ENCODE measurements around the gene KIF18B. TPM values are rescaled to one million over a fixed set of nuclear protein-coding genes. Genes with fewer than 3 reads are reported as not detected.

KIF18B gene
- total and polyA plus RNA-seq, 2 of the 13 experiments (the other 11 are each of a cell fraction or from before 2014, with no cell fraction given): 15.2 to 15.3 TPM

DNA sequence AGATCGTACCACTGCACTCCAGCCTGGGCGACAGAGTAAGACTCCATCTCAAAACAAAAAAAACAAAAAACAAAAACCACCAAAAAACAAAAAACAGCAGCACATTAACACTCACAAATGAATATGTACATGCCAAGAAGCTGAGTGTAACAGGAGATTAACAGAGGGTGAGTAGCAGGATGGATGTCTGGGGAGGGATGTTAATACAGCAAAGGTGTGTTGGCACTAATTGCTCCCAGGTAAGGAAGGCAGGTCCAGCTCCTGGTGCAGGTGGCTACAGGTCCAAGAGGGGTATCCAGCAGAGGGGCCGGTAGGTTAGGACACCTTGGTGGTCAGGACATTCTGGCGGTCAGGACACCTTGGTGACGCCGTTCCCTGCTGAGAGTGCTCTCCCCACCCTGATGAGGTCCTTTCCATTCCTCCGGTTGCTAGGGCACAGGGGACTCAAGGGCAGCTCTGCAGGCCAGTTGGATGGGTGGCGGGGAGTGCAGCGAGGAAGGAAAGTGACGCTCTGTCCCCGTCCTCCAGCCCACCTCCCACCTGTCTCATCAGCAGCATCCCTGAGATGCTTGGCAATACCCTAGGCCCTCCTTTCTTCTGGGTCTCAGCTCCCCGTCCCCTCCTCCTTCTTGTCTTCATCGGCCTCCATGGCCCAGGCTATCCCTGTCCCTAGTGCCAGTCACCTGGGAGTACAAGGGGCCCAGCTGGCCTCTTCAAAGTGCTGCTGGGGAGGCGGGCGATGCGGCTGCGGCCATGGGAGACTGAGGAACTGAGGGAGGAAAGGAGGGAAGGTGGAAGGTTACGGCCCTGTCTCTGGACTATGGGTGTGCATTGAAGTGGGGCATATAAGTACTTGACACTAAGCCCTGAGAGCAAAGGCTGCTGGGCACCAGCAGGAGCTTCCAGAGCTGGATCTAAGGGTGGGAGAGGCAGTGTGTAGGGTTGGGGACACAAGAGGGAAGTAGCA, 21.6 kb downstream of the KIF18B start:
- Histone ChIP-seq H3K4me1 (ENCODE audit: insufficient read depth, low read length) (peaks cover 10% of the 10 kb centered on the region), H3K9me3 (ENCODE audit: low read length) (no peaks in the 10 kb centered on the region), H4K20me1 (ENCODE audit: insufficient read depth, low read length) (no peaks in the 10 kb centered on the region), H3K36me3 (replicated peaks in 1 of 2; ENCODE audit: control insufficient read depth in 1 of 2, insufficient read depth in 2 of 2, low read length in 2 of 2) (peaks cover 34 to 53% of the 10 kb centered on the region in 2 experiments), H3K27me3 (ENCODE audit: control insufficient read depth in 1 of 2, insufficient read depth in 2 of 2, low read length in 2 of 2) (peaks cover 8 to 21% of the 10 kb centered on the region in 2 experiments; a peak in 4 of 5 replicates), H3K4me3 (replicated peaks in 1 of 3; ENCODE audit: insufficient read depth in 1 of 3, low read depth in 2 of 3, low read length in 3 of 3) (no peak overlapping the region), H3K27ac (ENCODE audit: extremely low read length, insufficient read depth, low read length) (no peak overlapping the region), H3K4me2 (ENCODE audit: low read depth, low read length) (no peak overlapping the region), H3K9ac (ENCODE audit: insufficient read depth, low read depth, low read length) (no peak overlapping the region), H2AFZ (ENCODE audit: low read length) (no peak overlapping the region), H3K79me2 (ENCODE audit: insufficient read depth, low read length) (no peaks in the 10 kb centered on the region)
- in situ Hi-C loops (cut with HindIII; ENCODE audit: extremely low pct_ligation_motif_present, low pct_unique_long_range_greater_than_20kb): loop anchor here (10.0 kb wide), 1 partner anchor 179 kb away; no protein-coding TSS in a partner anchor
- POLR2A ChIA-PET: no interaction called here
- WGBS (ENCODE audit: low lambda C conversion rate): 96% methylated on average over 18 of the region's 18 CpGs
- FAIRE-seq (no peak), ATAC-seq (no peak), DNase-seq (ENCODE audit: low spot score) (no peak)
- no TSS peak for BruUV-seq (replicated peaks)
- CTCF ChIA-PET (ENCODE audit: low intra/inter-chr PET ratio, low total read pairs): no interaction called here
- intact Hi-C loops (cut with micrococcal nuclease; ENCODE audit: unreplicated experiment): no loop called here
- TF ChIP-seq, protein P1, sequence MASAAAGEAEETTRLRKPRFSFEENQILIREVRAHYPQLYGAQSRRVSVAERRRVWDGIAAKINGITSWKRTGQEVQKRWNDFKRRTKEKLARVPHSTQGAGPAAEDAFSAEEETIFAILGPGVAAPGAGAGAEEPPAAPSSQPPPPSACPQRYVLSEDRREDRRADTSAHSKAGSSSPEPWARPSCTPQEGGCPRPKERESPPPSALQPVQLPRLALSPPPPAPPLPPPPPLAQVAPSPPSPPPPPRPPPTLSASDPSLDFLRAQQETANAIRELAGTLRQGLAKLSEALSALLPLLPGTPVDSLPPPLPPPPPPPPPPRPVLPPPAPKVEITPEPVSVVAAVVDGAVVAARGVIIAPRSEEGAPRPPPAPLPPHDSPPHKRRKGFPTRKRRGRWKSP (CRISPR knock-in tag; IDR thresholded peaks at IDR 0.05): no peak
- no peak for TF ChIP-seq KLF11 (CRISPR knock-in tag; IDR thresholded peaks at IDR 0.05)
- TF ChIP-seq U2AF1 (optimal IDR thresholded peaks at IDR 0.05; ENCODE audit: low read depth, low read length): no peak
- 0 out of 4 replicates have a peak, but pooled peaks of 1 of the 2 experiments have one; percentile 20 for TF ChIP-seq POLR2A (IDR thresholded peaks at IDR 0.05; ENCODE audit: insufficient read depth in 1 of 2, low read depth in 2 of 2, low read length in 2 of 2)
- TF ChIP-seq YY1 (IDR thresholded peaks at IDR 0.05; ENCODE audit: insufficient read depth, insufficient replicate concordance, low read depth, low read length): no peak
- TF ChIP-seq MZF1 (CRISPR knock-in tag; IDR thresholded peaks at IDR 0.05; ENCODE audit: borderline replicate concordance): no peak
- TF ChIP-seq KMT2A (CRISPR knock-in tag; IDR thresholded peaks at IDR 0.05): no peak
- no peak for TF ChIP-seq CEBPG (CRISPR knock-in tag; IDR thresholded peaks at IDR 0.05)
- TF ChIP-seq, protein P2, sequence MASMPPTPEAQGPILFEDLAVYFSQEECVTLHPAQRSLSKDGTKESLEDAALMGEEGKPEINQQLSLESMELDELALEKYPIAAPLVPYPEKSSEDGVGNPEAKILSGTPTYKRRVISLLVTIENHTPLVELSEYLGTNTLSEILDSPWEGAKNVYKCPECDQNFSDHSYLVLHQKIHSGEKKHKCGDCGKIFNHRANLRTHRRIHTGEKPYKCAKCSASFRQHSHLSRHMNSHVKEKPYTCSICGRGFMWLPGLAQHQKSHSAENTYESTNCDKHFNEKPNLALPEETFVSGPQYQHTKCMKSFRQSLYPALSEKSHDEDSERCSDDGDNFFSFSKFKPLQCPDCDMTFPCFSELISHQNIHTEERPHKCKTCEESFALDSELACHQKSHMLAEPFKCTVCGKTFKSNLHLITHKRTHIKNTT (CRISPR knock-in tag; IDR thresholded peaks at IDR 0.05): no peak
- no peak for TF ChIP-seq RBAK (CRISPR knock-in tag; IDR thresholded peaks at IDR 0.05)
- peak; percentile 8; the same call in 1 of the 2 replicates for TF ChIP-seq POLR2AphosphoS5 (IDR thresholded peaks at IDR 0.05; ENCODE audit: low read depth, low read length)
- TF ChIP-seq ZNF720 (CRISPR knock-in tag; IDR thresholded peaks at IDR 0.05): no peak
- no peak for TF ChIP-seq ZNF775 (CRISPR knock-in tag; IDR thresholded peaks at IDR 0.05; ENCODE audit: borderline replicate concordance)
- TF ChIP-seq NFYC (CRISPR knock-in tag; IDR thresholded peaks at IDR 0.05): no peak
- no peak for TF ChIP-seq YEATS2 (CRISPR knock-in tag; IDR thresholded peaks at IDR 0.05; ENCODE audit: borderline replicate concordance)
- TF ChIP-seq GATAD2A (CRISPR knock-in tag; IDR thresholded peaks at IDR 0.05): no peak
- no peak for TF ChIP-seq KLF6 (CRISPR knock-in tag; IDR thresholded peaks at IDR 0.05)
- TF ChIP-seq, protein P3, sequence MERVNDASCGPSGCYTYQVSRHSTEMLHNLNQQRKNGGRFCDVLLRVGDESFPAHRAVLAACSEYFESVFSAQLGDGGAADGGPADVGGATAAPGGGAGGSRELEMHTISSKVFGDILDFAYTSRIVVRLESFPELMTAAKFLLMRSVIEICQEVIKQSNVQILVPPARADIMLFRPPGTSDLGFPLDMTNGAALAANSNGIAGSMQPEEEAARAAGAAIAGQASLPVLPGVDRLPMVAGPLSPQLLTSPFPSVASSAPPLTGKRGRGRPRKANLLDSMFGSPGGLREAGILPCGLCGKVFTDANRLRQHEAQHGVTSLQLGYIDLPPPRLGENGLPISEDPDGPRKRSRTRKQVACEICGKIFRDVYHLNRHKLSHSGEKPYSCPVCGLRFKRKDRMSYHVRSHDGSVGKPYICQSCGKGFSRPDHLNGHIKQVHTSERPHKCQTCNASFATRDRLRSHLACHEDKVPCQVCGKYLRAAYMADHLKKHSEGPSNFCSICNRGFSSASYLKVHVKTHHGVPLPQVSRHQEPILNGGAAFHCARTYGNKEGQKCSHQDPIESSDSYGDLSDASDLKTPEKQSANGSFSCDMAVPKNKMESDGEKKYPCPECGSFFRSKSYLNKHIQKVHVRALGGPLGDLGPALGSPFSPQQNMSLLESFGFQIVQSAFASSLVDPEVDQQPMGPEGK (CRISPR knock-in tag; IDR thresholded peaks at IDR 0.05): no peak
